HG02610 (cell line): ENCODE results near the gene TTLL12.
A peak's percentile ranks its signal among the peaks of the same experiment; 100 is the strongest.

Source experiments
- ATAC-seq: cut with Tn5 transposase; IDR thresholded peaks from one replicate; pipeline ENCODE4 v1.9.1; 2021; ENCODE audit warnings: mild to moderate bottlenecking, moderate library complexity; ENCODE audit not compliant: unreplicated experiment

TTLL12 gene

GRCh38 chr22:43200555-43200954 lies 13.6 kb upstream of the TTLL12 start:
- no peak for ATAC-seq

DNA sequence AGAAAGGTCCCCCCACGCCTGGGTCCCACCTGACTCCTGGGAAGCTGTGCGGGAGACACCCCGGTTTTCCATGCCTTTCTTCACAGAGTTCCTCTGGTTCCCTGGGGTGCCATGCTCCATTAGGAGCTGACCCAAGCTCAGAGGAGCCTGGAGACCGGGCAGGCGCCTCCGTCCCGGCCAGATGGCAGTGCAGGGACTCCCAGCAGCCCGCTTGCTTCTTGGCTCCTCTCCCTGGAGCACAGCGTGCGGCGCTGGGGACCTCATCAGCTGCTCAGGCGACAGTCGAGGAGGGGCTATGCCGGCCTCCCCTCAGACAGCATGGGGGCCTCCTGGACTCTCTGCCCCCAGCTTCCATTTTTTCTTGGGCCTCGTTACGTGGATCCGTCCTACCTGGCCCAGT lies 13.1 kb upstream of the TTLL12 start:
- no peak for ATAC-seq

GRCh38 chr22:43199541-43199940 lies 12.6 kb upstream of the TTLL12 start:
- no peak for ATAC-seq

DNA sequence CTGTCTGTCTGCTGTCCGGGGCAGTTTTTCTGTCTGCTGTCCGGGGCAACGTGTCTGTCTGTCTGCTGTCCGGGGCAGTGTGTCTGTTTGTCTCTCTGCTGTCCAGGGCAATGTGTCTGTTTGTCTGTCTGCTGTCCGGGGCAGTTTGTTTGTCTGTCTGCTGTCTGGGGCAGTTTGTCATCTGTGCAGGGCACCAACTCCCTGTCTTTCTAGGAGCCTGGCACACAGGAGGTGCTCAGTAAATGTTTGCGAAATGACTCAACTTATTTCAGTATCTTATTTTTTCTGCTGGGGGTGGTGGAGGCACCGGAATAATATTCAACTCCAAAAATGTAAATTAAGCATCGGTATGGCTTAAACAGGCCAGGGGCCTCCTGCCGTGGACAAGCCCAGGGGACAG lies 12.0 kb upstream of the TTLL12 start:
- no peak for ATAC-seq

GRCh38 chr22:43198126-43198525 lies 11.2 kb upstream of the TTLL12 start:
- ATAC-seq: no peak

GRCh38 chr22:43197271-43197941 lies 10.5 kb upstream of the TTLL12 start:
- ATAC-seq: no peak

- ATAC-seq: no peak
Observed at GRCh38 chr22:43191831-43192230, 4.9 kb upstream of the TTLL12 start.

DNA sequence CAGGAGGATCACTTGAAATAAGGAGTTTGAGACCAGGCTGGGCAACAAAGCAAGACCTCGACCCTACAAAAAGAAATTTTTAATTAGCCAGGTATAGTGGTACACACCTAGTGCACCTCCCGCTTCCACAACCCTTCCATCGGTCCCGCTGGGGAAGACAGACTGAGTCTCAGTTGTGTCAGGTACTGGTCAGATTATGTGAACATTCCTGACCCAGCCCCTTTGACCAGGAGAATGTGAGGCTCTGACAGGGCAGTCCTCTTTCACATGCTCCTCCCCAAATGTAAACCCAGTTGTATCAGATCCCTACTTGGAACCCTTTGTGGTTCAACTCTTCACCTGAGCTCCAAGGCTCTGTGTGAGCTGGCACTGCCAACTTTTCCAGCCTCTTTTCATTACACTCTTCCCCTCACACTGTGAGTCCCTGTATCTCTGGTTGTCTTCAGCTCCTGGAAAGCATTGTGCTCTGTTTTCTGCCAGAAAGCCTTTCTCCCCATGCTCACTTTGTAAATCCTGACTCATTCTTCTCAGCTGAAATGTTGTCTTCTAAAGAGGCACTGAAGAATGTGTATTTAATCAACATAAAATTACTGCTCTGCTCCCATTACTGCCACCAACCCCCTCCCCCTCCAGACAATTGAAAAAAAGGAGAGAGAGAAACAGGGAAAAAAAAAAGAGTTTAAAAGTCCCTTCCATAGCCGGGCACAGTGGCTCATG lies 2.1 kb upstream of the TTLL12 start:
- no peak for ATAC-seq

DNA sequence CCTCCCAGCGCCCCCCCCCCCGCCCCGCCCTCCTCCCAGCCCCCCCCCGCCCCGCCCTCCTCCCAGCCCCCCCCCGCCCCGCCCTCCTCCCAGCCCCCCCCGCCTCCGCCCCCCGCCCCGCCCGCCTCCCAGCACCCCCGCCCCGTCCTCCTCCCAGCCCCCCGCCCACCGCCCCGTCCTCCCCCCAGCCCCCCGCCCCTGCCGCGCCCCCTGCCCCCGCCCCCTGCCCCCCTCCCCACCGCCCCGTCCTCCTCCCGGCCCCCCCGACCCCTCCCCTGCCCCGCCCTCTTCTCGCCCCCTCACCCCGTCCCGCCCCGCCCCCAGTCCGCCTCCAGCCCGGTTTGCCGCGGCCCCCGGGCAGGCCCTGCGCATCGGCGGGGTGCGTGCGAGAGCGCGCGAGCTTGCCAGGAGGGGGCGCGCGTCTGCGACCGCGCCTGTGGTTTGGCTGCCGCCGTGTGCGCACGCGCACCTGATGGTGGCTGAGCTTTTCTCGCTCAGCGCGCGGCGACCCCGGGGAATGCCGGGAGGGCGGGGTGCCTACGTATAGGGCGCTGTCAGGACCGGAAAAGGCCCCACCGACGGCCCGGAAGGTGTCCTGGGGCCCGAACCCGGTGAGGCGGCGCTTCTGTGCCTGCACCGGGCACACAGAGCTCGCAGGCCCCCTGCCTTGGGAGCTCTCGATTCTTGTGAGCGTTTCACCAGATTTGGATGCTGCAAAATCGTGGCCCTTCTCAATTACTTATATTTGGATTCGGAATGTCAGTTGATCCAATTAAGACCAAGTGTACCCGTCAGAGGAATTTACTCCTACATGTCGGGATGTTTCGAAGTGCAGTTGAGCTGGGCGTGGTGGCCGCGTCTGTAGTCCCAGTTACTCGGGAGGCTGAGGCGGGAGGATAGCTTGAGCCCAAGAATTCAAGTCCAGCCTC lies 501 bp upstream of the TTLL12 start:
- peak; percentile 77 for ATAC-seq

DNA sequence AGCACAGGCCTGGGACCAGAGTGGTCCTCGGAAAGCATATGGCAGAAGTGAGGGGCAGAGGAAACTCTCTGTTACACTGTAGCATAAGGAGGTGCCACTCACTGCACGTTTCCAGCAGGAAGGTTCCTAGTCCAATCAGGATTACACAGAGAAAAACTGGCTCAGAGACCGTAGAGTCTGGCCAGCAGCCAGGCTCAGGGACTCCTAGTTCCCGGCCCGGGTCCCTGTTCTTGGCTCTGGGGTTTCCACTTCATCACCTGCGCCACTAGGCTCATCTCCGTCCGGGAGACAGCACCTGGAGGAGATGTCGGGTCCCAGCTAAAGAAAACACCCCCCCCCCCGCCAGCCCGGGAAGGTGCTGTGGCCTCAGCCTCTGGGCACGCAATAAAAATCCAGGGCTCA lies 1.1 kb downstream of the TTLL12 start:
- no peak for ATAC-seq

GRCh38 chr22:43183496-43184277 lies 3.2 kb downstream of the TTLL12 start:
- ATAC-seq: no peak

DNA sequence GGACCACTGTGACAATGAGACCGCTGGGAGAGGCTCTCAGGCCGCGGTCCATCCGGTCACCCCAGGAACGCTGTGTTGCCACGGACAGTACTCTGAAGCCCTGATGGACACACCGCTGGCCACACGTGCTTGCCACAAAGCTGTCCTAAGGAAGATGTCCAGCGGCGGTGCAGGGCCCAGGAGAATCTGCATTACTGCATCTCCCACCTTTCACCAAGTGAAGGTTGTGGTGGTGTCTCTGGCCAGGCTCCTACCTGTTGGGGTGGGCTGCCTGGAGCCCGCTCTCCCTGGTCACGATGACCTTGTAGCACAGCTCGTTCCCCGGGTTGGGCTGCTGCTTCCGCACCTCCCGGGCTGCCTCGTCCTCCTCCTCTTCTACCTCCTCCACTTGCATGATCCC lies 4.2 kb downstream of the TTLL12 start:
- no peak for ATAC-seq

- ATAC-seq: no peak
Observed at GRCh38 chr22:43182118-43182517, 4.8 kb downstream of the TTLL12 start.

DNA sequence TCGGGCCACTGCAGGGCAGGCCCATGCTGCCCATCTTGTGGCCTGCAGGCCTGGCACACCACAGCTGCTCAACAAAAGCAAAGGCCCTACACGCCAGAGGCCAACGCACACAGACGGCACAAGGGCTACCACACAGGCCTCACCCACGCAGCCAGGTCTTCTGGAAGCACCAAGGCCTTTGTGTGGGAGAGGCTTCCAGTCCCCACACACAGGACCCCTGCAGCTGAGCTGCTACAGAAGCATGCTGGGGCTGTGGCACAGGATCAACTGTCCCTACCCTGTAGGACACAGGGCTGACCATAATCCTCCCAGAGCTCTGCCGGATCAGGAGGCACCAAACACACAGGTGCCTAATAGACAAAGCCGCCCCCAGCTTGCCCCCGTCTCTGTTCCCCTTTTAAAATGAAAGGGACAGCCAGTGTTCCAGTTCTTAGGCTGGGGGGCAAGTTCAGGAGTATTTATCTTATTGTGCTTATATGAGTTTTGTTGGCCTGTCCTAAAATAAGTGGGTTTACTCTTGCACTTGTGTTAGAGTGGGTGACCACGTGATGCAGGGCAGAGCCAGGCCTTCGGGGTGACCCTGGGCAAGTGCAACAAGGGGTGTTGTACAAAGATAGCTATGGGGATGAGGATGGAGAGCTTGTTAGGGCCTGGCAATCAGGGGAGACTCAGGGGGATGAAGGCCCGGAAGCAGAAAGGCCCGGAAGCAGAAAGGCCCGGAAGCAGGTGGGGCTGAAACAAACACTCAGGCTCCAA lies 5.4 kb downstream of the TTLL12 start:
- ATAC-seq: no peak

DNA sequence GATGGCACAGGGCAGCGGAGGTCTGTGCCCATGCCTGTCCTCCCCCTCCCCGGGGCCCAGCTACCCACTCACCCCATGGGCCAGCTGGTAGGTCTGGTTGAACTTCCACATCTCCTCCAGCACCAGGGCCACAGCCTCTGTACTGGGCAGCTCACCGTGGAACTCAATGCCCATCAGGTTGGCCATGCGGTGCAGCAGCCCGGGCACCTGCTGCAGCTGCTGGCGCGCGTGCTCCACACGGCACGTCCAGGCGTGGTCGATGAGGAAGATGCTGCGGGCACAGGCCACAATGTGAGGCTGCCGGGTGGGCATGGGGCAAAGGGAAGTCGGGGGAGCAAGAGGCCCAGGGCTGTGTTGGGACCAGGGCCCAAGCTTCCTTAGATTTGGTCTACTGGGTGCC lies 6.3 kb downstream of the TTLL12 start:
- no peak for ATAC-seq

DNA sequence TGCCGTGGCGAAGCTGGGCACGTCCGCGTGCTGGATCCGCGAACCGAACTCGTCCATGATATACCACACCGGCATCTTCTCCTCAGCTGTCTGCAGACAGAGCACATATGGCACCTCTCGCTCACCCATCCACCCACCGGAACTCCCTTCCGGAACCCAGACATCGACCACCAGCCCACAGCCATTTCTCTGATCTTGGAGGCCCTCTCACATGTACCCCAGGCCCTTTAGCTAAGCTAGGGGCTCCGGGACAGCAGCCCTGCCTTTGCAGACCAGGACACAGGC lies 7.1 kb downstream of the TTLL12 start:
- ATAC-seq: no peak

- ATAC-seq: no peak
Observed at GRCh38 chr22:43179146-43179910, 7.6 kb downstream of the TTLL12 start.

DNA sequence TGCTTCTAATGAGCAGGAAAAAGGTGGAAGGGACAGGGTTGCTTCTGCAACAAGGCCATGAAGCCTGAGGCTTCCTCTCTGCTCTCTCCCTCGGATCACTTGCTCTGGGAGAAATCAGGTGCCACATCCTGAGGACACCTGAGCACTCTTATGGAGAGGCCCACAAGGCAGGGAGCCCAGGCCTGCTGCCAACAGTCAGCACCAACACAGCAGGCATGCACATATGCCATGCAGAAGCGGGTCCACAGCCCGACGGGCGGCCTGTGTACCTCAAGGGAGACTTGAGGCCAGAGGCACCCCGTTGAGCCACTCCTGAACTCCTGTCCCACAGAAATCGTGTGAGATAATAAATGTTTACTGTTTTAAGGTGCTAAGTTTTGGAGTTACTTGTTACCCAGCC lies 9.5 kb downstream of the TTLL12 start:
- no peak for ATAC-seq

DNA sequence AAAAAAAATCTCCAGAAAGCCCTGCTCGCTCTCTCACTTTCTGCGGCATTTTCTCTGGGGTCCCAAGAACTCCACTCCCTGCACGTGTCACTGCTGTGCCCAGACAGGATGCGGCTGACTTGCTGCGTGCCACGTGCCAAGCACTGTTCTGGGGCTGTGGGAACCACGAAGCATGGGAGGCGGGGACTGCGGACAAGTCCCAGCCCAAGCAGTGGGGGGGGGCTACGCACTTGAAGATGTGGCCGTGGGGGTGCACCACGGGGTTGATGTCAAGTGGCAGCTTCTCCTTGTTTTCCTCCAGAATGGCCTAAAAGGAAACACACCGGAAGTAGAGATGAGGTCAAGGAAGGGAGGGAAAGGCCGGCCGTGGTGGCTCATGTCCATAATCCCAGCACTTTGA lies 10.8 kb downstream of the TTLL12 start:
- ATAC-seq: no peak
